Osteoblast (primary cell): ENCODE data around the gene PARD3. TPM values are rescaled to one million over a fixed set of nuclear protein-coding genes. Genes with fewer than 3 reads are reported as not detected.

Experiments used
- DNase-seq: peaks from one replicate; pipeline ENCODE4 v3.0.0; 2011; ENCODE audit warnings: low spot score, mixed read lengths; ENCODE audit not compliant: insufficient read length; ENCODE audit errors: missing footprints
- H2AFZ ChIP-seq: 2 replicates; pipeline ENCODE4 v1.6.0; 2011; ENCODE audit warnings: mild to moderate bottlenecking, low read length
- H3K27ac ChIP-seq: 2 replicates; pipeline ENCODE4 v1.5.1; 2011; ENCODE audit warnings: mild to moderate bottlenecking, low read depth, low read length, moderate library complexity
- H3K27me3 ChIP-seq: 2 replicates; pipeline ENCODE4 v1.6.0; 2012; ENCODE audit warnings: mild to moderate bottlenecking, control low read depth, inconsistent platforms, low read length, moderate library complexity; ENCODE audit not compliant: insufficient read depth
- H3K36me3 ChIP-seq: 2 replicates; pipeline ENCODE4 v1.5.1; 2011; ENCODE audit warnings: mild to moderate bottlenecking, low read length, control low read depth, moderate library complexity; ENCODE audit not compliant: insufficient read depth
- H3K4me1 ChIP-seq: 2 replicates; pipeline ENCODE4 v1.5.1; 2011; ENCODE audit warnings: mild to moderate bottlenecking, low read length, control low read depth, moderate library complexity; ENCODE audit not compliant: insufficient read depth
- H3K4me2 ChIP-seq: 2 replicates; pipeline ENCODE4 v1.6.0; 2011; ENCODE audit warnings: mild to moderate bottlenecking, low read length; ENCODE audit not compliant: insufficient read depth
- H3K4me3 ChIP-seq: fragments of 200-600 bp; sonication (generic); 3 replicates; pipeline ENCODE4 v1.5.1; 2012; ENCODE audit warnings: mild to moderate bottlenecking, low read length, inconsistent platforms; ENCODE audit not compliant: insufficient read depth
- H3K79me2 ChIP-seq: 2 replicates; pipeline ENCODE4 v1.6.0; 2012; ENCODE audit warnings: mild to moderate bottlenecking, low read length, control low read depth, inconsistent platforms; ENCODE audit not compliant: insufficient read depth
- H3K9me3 ChIP-seq: 2 replicates; pipeline ENCODE4 v1.5.1; 2011; ENCODE audit warnings: low read depth, low read length, control low read depth
- H4K20me1 ChIP-seq: 2 replicates; pipeline ENCODE4 v1.6.0; 2012; ENCODE audit warnings: mild to moderate bottlenecking, low read length, control low read depth; ENCODE audit not compliant: insufficient read depth
- CTCF ChIP-seq: IDR thresholded peaks from 2 replicates; pipeline ENCODE4 v1.5.1; 2011; ENCODE audit warnings: mild to moderate bottlenecking, low read depth, low read length, moderate library complexity; ENCODE audit errors: extremely low read depth
- total RNA-seq: library from RNA; depleted of rRNA; stranded (reverse); fragments of >200 nt; gene quantifications from 2 replicates; pipeline ENCODE4 v1.2.3, GENCODE V29; 2012

The PARD3 gene
- total RNA-seq, 1 donor, result 71.7 TPM

- Histone ChIP-seq H3K4me3 (no peak overlapping the region), H4K20me1 (no peaks in the 10 kb centered on the region), H3K9me3 (no peaks in the 10 kb centered on the region), H3K27ac (no peak overlapping the region), H3K27me3 (no peaks in the 10 kb centered on the region), H3K4me2 (no peak overlapping the region), H2AFZ (no peak overlapping the region), H3K79me2 (no peaks in the 10 kb centered on the region), H3K4me1 (no peaks in the 10 kb centered on the region), H3K36me3 (no peaks in the 10 kb centered on the region)
- no peak for TF ChIP-seq CTCF
- no peak for DNase-seq
Observed at GRCh38 chr10:34477249-34477648, 337.8 kb downstream of the PARD3 start.

- H2AFZ ChIP-seq, result no peak overlapping the region
- no peaks in the 10 kb centered on the region for H3K79me2 ChIP-seq
- TF ChIP-seq CTCF, result no peak
- no peaks in the 10 kb centered on the region for H3K9me3 ChIP-seq
- no peaks in the 10 kb centered on the region for H3K4me1 ChIP-seq
- no peak overlapping the region for H3K4me2 ChIP-seq
- H3K36me3 ChIP-seq, result no peaks in the 10 kb centered on the region
- no peak for DNase-seq
- no peak overlapping the region for H3K27ac ChIP-seq
- H4K20me1 ChIP-seq, result no peaks in the 10 kb centered on the region
- no peaks in the 10 kb centered on the region for H3K27me3 ChIP-seq
- no peak overlapping the region for H3K4me3 ChIP-seq
Observed at GRCh38 chr10:34476608-34477007, 338.5 kb downstream of the PARD3 start.

GRCh38 chr10:34475786-34476185, 339.3 kb downstream of the PARD3 start:
- Histone ChIP-seq H4K20me1 (no peaks in the 10 kb centered on the region), H3K4me1 (no peaks in the 10 kb centered on the region), H3K4me2 (peak overlapping the region; percentile 22), H3K9me3 (no peaks in the 10 kb centered on the region), H3K4me3 (no peak overlapping the region), H3K27me3 (no peaks in the 10 kb centered on the region), H2AFZ (no peak overlapping the region), H3K79me2 (no peaks in the 10 kb centered on the region), H3K36me3 (no peaks in the 10 kb centered on the region), H3K27ac (peak overlapping the region; percentile 29)
- no peak for TF ChIP-seq CTCF
- DNase-seq, result no peak

- no peak for DNase-seq
- Histone ChIP-seq H3K79me2 (no peaks in the 10 kb centered on the region), H4K20me1 (no peaks in the 10 kb centered on the region), H3K4me2 (peak overlapping the region; percentile 22), H2AFZ (no peak overlapping the region), H3K9me3 (no peaks in the 10 kb centered on the region), H3K36me3 (no peaks in the 10 kb centered on the region), H3K4me1 (no peaks in the 10 kb centered on the region), H3K4me3 (no peak overlapping the region), H3K27me3 (no peaks in the 10 kb centered on the region), H3K27ac (peak overlapping the region; percentile 29)
- TF ChIP-seq CTCF, result no peak
Observed at GRCh38 chr10:34475274-34475646, 339.8 kb downstream of the PARD3 start.
